Activated T-cell treated with anti-CD3 and anti-CD28 coated beads, Interleukin-2, amount 50 U/mL, for 72 hours (primary cell): ENCODE measurements around the gene POPDC3. TPM values are rescaled to one million over a fixed set of nuclear protein-coding genes. Genes with fewer than 3 reads are reported as not detected.

ENCODE experiments used
- ATAC-seq, 2 donors: fragments of 150-1000 bp; cut with Tn5 transposase; replicated peaks in 1 of 2; 2 replicates each; pipeline ENCODE4 v1.10.0; 2021; ENCODE audit warnings: moderate library complexity in 2 of 2, mild to moderate bottlenecking in 1 of 2
- DNase-seq, 2 donors: peaks; one replicate each; pipeline ENCODE4 v3.0.0; 2021 to 2022; ENCODE audit warnings: mixed read lengths in 1 of 2
- H3K27ac Mint-ChIP-seq: one replicate; pipeline ENCODE4 v1.8.0; 2022; ENCODE audit warnings: mild to moderate bottlenecking, moderate library complexity, mixed read lengths
- H3K27me3 Mint-ChIP-seq: one replicate; pipeline ENCODE4 v1.8.0; 2022; ENCODE audit warnings: low read depth, mixed read lengths
- H3K36me3 Mint-ChIP-seq, 2 donors: one replicate each; pipeline ENCODE4 v1.8.0; 2022; ENCODE audit warnings: mixed read lengths in 2 of 2, mild to moderate bottlenecking in 1 of 2; ENCODE audit not compliant: insufficient read depth in 2 of 2
- H3K4me1 Mint-ChIP-seq: one replicate; pipeline ENCODE4 v1.8.0; 2022; ENCODE audit warnings: low read depth, mixed read lengths
- H3K4me3 Mint-ChIP-seq, 2 donors: one replicate each; pipeline ENCODE4 v1.8.0; 2022; ENCODE audit warnings: mild to moderate bottlenecking in 2 of 2, mixed read lengths in 2 of 2, moderate library complexity in 2 of 2
- H3K9me3 Mint-ChIP-seq, 2 donors: one replicate each; pipeline ENCODE4 v1.8.0; 2022; ENCODE audit warnings: mixed read lengths in 2 of 2
- total RNA-seq, 2 donors: library from RNA; stranded (reverse); gene quantifications; one replicate each; pipeline ENCODE4 v1.2.3, GENCODE V29; 2022

The POPDC3 gene
- total RNA-seq, 2 donors from 2014 or later: not detected

GRCh38 chr6:105120570-105120969 lies 59.2 kb downstream of the POPDC3 start:
- Mint-ChIP-seq H3K27me3 (peaks cover 31% of the 10 kb centered on the region), H3K9me3 (no peaks in the 10 kb centered on the region), H3K4me1 (no peaks in the 10 kb centered on the region), H3K4me3 (no peak overlapping the region), H3K36me3 (no peaks in the 10 kb centered on the region), H3K27ac (no peak overlapping the region)
- no peak for ATAC-seq
- DNase-seq: no peak

GRCh38 chr6:105116150-105116549 lies 63.7 kb downstream of the POPDC3 start:
- no peak overlapping the region for H3K4me3 Mint-ChIP-seq
- peaks cover 13% of the 10 kb centered on the region for H3K27me3 Mint-ChIP-seq
- H3K27ac Mint-ChIP-seq: no peak overlapping the region
- H3K36me3 Mint-ChIP-seq: no peaks in the 10 kb centered on the region
- DNase-seq: no peak
- ATAC-seq: no peak
- no peaks in the 10 kb centered on the region for H3K4me1 Mint-ChIP-seq
- H3K9me3 Mint-ChIP-seq: no peaks in the 10 kb centered on the region

GRCh38 chr6:105113422-105113821 lies 66.4 kb downstream of the POPDC3 start:
- DNase-seq (no peak), ATAC-seq (no peak)
- Mint-ChIP-seq H3K9me3 (no peaks in the 10 kb centered on the region), H3K36me3 (no peaks in the 10 kb centered on the region), H3K4me1 (no peaks in the 10 kb centered on the region), H3K27me3 (peaks cover 23% of the 10 kb centered on the region), H3K27ac (no peak overlapping the region), H3K4me3 (no peak overlapping the region)

GRCh38 chr6:105112577-105112976 lies 67.2 kb downstream of the POPDC3 start:
- no peak overlapping the region for H3K4me3 Mint-ChIP-seq
- no peaks in the 10 kb centered on the region for H3K4me1 Mint-ChIP-seq
- DNase-seq (no peak), ATAC-seq (no peak)
- H3K9me3 Mint-ChIP-seq: no peaks in the 10 kb centered on the region
- no peaks in the 10 kb centered on the region for H3K36me3 Mint-ChIP-seq
- peaks cover 29% of the 10 kb centered on the region for H3K27me3 Mint-ChIP-seq
- H3K27ac Mint-ChIP-seq: no peak overlapping the region

- DNase-seq (no peak), ATAC-seq (no peak)
- Mint-ChIP-seq H3K27me3 (peaks cover 33% of the 10 kb centered on the region), H3K4me1 (no peaks in the 10 kb centered on the region), H3K4me3 (no peak overlapping the region), H3K27ac (no peak overlapping the region), H3K9me3 (no peaks in the 10 kb centered on the region), H3K36me3 (no peaks in the 10 kb centered on the region)
Measured at GRCh38 chr6:105111871-105112270, 67.9 kb downstream of the POPDC3 start.

GRCh38 chr6:105111105-105111504 lies 68.7 kb downstream of the POPDC3 start:
- Mint-ChIP-seq H3K4me1 (no peaks in the 10 kb centered on the region), H3K4me3 (no peak overlapping the region), H3K27me3 (peaks cover 28% of the 10 kb centered on the region), H3K27ac (no peak overlapping the region), H3K36me3 (no peaks in the 10 kb centered on the region), H3K9me3 (no peaks in the 10 kb centered on the region)
- no peak for DNase-seq
- no peak for ATAC-seq

GRCh38 chr6:105109955-105110895 lies 69.6 kb downstream of the POPDC3 start:
- ATAC-seq: no peak
- no peaks in the 10 kb centered on the region for H3K4me1 Mint-ChIP-seq
- H3K27ac Mint-ChIP-seq: no peak overlapping the region

GRCh38 chr6:105108631-105109262 lies 71.1 kb downstream of the POPDC3 start:
- no peaks in the 10 kb centered on the region for H3K9me3 Mint-ChIP-seq
- no peaks in the 10 kb centered on the region for H3K4me1 Mint-ChIP-seq
- H3K36me3 Mint-ChIP-seq: no peaks in the 10 kb centered on the region

More at GRCh38 chr6:105109955-105110895, 69.6 kb downstream of the POPDC3 start:
- no peak for DNase-seq
- Mint-ChIP-seq H3K36me3 (no peaks in the 10 kb centered on the region), H3K4me3 (no peak overlapping the region), H3K27me3 (peaks cover 26% of the 10 kb centered on the region), H3K9me3 (no peaks in the 10 kb centered on the region)

More at GRCh38 chr6:105108631-105109262, 71.1 kb downstream of the POPDC3 start:
- Mint-ChIP-seq H3K4me3 (no peak overlapping the region), H3K27me3 (peaks cover 26% of the 10 kb centered on the region), H3K27ac (no peak overlapping the region)
- DNase-seq: no peak
- no peak for ATAC-seq

Other genes starting within 250 kb of the POPDC3 start
- gene LIN28B, start 222.9 kb downstream of the POPDC3 start, total RNA-seq: not detected
- gene PREP, start 223.1 kb upstream of the POPDC3 start, total RNA-seq: 10 to 100 TPM; 31.6 to 40.0 TPM